ENCODE data around the gene NXN. TPM values are rescaled to one million over a fixed set of nuclear protein-coding genes. Genes with fewer than 3 reads are reported as not detected.

The NXN gene
- total and polyA plus RNA-seq, 2 experiments from 2014 or later: 8.0 to 41.9 TPM

DNA sequence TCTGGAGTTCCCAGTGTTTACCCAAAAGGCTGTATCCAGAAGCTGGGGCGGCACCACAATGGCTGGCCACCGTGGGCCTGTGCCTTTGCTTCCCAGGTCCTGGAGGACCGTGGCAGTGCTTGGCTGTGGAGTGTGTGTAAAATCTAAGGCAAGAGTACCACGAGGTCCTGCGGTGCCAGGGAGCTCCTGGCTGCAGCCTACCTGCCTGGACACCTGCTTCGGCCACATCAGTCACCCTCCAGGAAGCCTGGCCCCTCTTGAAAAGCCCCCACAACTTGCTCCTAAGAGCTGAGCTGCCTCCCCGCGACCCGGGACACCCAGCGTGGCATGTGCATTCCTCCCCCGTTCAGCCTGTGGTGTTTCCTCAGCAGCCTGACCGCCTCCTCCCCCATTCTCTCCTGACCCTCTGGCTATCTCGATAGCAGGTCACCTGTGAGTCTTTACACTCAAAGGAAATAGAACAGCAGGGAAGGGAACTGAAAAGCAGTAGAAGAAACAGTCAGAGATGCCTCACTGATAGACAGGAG lies 25.3 kb upstream of the NXN start:
- no peak overlapping the region for H3K27ac ChIP-seq
- TF ChIP-seq EZH2phosphoT487 (IDR thresholded peaks at IDR 0.05; ENCODE audit: insufficient read depth, low read depth) (no peak), EZH2 (IDR thresholded peaks at IDR 0.05; ENCODE audit: insufficient read depth, poor library complexity, severe bottlenecking) (no peak)
- H3K4me2 ChIP-seq (ENCODE audit: unreplicated experiment): no peak overlapping the region
- DNase-seq: no peak
- H3K4me3 ChIP-seq: no peak overlapping the region
- H3K36me3 ChIP-seq (ENCODE audit: low read depth): peaks cover 12% of the 10 kb centered on the region; the same call in 1 of the 2 replicates
- whole genome bisulfite sequencing, 2 experiments (ENCODE audit: low coverage in 1 of 2, low lambda C conversion rate in 2 of 2, missing lambda C conversion rate in 2 of 2): 93% methylated on average over 9 to 13 of the region's 13 CpGs
- H3F3A ChIP-seq (ENCODE audit: insufficient read depth): peaks cover 32% of the 10 kb centered on the region
- H3K4me1 ChIP-seq (ENCODE audit: insufficient read depth): peaks cover 28% of the 10 kb centered on the region
- no peak overlapping the region for H2AFZ ChIP-seq
- H3K27me3 ChIP-seq (replicated peaks; ENCODE audit: insufficient read depth): no peaks in the 10 kb centered on the region
- in situ Hi-C loops (cut with MboI): no loop called here
- no peaks in the 10 kb centered on the region; the same call in 1 of the 2 replicates for H4K20me1 ChIP-seq (ENCODE audit: insufficient read depth)
- H3K9ac ChIP-seq: no peak overlapping the region
- H3K9me3 ChIP-seq (ENCODE audit: low read depth): no peaks in the 10 kb centered on the region
- H3K9me2 ChIP-seq (ENCODE audit: insufficient read depth): no peaks in the 10 kb centered on the region
- H3K79me2 ChIP-seq (ENCODE audit: insufficient read depth): peaks cover 10% of the 10 kb centered on the region

DNA sequence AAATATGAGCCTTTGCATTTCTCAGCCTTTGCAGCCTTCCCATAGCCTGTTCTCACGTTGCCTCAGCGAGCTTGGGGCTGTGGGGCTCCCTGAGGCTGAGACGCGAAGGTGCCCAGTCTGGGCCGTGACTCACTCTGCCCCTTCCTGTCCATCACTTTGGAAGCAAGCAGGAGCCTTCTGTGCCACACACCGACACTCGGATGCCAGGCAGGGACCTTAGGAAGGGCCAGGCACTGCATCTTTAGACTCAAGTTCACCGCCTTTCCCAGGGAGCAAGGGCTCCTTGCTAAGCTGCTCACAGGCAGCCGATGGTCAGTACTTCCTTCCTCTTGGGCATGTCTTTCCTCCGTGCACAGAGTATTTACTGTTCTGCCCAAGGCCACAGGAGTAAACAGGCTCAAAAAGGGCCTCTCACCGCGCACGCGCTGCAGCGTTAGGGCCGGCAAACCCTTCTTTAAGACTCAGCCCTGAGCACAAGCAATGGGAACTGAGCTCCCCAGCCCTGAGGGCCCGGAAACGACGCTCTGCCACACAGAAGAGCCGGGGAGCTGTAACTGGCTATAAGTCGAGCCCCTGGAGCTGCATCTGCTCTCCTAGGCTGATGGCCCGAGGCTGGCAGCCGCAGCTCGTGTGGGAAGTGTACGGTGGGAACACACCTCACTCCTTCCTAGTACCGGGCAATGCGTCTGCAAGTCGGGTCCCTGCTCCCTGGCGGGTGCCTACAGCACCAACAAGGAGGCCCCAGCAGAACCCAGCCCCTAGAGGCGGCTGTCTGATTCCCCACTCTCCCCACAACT lies 24.6 kb upstream of the NXN start:
- Histone ChIP-seq H3K9ac (no peak overlapping the region), H3K27ac (no peak overlapping the region), H3K4me3 (no peak overlapping the region), H3K4me1 (ENCODE audit: insufficient read depth) (peaks cover 28% of the 10 kb centered on the region), H2AFZ (no peak overlapping the region), H4K20me1 (ENCODE audit: insufficient read depth) (no peaks in the 10 kb centered on the region; the same call in 1 of the 2 replicates), H3K9me2 (ENCODE audit: insufficient read depth) (no peaks in the 10 kb centered on the region), H3K4me2 (ENCODE audit: unreplicated experiment) (no peak overlapping the region), H3F3A (ENCODE audit: insufficient read depth) (peaks cover 37% of the 10 kb centered on the region), H3K27me3 (replicated peaks; ENCODE audit: insufficient read depth) (no peaks in the 10 kb centered on the region), H3K79me2 (ENCODE audit: insufficient read depth) (peaks cover 16% of the 10 kb centered on the region), H3K9me3 (ENCODE audit: low read depth) (no peaks in the 10 kb centered on the region), H3K36me3 (ENCODE audit: low read depth) (peaks cover 17% of the 10 kb centered on the region; the same call in 1 of the 2 replicates)
- no peak for DNase-seq
- TF ChIP-seq EZH2phosphoT487 (IDR thresholded peaks at IDR 0.05; ENCODE audit: insufficient read depth, low read depth): no peak
- TF ChIP-seq EZH2 (IDR thresholded peaks at IDR 0.05; ENCODE audit: insufficient read depth, poor library complexity, severe bottlenecking): no peak
- in situ Hi-C loops (cut with MboI): no loop called here
- WGBS, 2 experiments (ENCODE audit: low coverage in 1 of 2, low lambda C conversion rate in 2 of 2, missing lambda C conversion rate in 2 of 2): 87 to 91% methylated on average over 30 of the region's 30 CpGs

DNA sequence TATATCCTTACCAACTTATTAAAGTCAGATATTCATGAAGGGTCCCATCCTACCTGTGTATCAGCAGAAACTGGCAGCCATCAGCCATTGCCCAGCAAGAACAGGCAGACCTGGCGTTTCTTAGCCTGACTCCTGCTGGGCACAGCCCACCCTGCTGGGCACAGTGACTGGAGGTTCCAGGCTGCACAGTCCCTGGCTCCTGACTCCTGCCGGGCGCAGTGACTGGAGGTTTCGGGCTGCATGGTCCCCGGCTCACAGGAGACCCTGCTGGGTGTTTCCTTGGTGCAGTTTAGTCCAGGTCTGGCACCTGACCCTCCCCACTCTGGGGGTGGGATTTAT lies 24.0 kb upstream of the NXN start:
- Histone ChIP-seq H3K4me1 (ENCODE audit: insufficient read depth) (peaks cover 32% of the 10 kb centered on the region), H3K27ac (no peak overlapping the region; the same call in 1 of the 2 replicates), H3K4me2 (ENCODE audit: unreplicated experiment) (no peak overlapping the region), H3F3A (ENCODE audit: insufficient read depth) (peaks cover 41% of the 10 kb centered on the region), H4K20me1 (ENCODE audit: insufficient read depth) (no peaks in the 10 kb centered on the region; the same call in 1 of the 2 replicates), H3K27me3 (replicated peaks; ENCODE audit: insufficient read depth) (no peaks in the 10 kb centered on the region), H3K9ac (no peak overlapping the region), H3K79me2 (ENCODE audit: insufficient read depth) (peaks cover 21% of the 10 kb centered on the region), H3K9me3 (ENCODE audit: low read depth) (no peaks in the 10 kb centered on the region), H3K9me2 (ENCODE audit: insufficient read depth) (no peaks in the 10 kb centered on the region), H3K4me3 (no peak overlapping the region), H2AFZ (no peak overlapping the region), H3K36me3 (ENCODE audit: low read depth) (peaks cover 17% of the 10 kb centered on the region; the same call in 1 of the 2 replicates)
- DNase-seq: no peak
- TF ChIP-seq EZH2 (IDR thresholded peaks at IDR 0.05; ENCODE audit: insufficient read depth, poor library complexity, severe bottlenecking): no peak
- TF ChIP-seq EZH2phosphoT487 (IDR thresholded peaks at IDR 0.05; ENCODE audit: insufficient read depth, low read depth): no peak
- WGBS, 2 experiments (ENCODE audit: low coverage in 1 of 2, low lambda C conversion rate in 2 of 2, missing lambda C conversion rate in 2 of 2): 97 to 99% methylated on average over 5 of the region's 5 CpGs
- in situ Hi-C loops (cut with MboI): no loop called here

DNA sequence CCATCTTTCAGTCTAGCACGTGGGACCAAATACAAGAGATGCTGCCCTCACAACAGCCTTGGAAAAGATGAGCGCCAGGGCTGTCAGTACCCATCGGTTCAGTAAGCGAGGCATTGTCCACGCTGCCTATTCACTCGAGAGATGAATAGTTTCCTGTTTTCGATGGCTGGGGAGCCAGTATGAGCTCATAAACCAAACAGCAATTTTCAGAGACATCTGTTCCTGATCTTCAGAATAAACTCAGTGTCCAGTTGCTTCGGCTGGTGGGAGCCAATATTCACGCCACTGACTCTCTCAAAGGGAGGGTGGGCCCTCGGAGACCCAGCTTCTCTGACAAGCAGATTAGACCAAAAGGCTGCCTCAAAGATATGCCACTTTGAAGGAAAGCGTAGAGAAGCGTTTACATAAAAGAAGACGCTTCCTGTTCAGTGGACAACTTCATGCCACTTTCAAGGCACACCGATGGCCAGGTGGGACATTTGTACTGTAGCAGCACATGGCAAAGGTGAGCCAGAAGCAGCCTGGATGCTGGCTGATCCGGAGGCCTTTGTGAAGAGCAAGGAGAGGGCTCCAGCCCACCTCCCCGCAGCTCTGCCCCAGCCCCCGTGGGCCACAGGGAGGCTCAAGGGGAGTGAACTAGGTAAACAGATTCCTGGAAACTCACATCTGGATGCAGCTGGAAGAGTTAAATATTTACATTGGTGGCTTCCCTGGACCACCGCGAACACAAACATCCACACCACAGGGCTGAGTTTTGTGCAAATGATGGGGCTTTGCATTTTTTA lies 23.4 kb upstream of the NXN start:
- WGBS, 2 experiments (ENCODE audit: low coverage in 1 of 2, low lambda C conversion rate in 2 of 2, missing lambda C conversion rate in 2 of 2): 46 to 49% methylated on average over 19 of the region's 19 CpGs
- DNase-seq: peak; percentile 84
- Histone ChIP-seq H3K9me3 (ENCODE audit: low read depth) (no peaks in the 10 kb centered on the region), H3F3A (ENCODE audit: insufficient read depth) (peaks cover 44% of the 10 kb centered on the region), H3K4me1 (ENCODE audit: insufficient read depth) (peaks cover 38% of the 10 kb centered on the region), H3K9me2 (ENCODE audit: insufficient read depth) (no peaks in the 10 kb centered on the region), H4K20me1 (ENCODE audit: insufficient read depth) (no peaks in the 10 kb centered on the region; the same call in 1 of the 2 replicates), H3K36me3 (ENCODE audit: low read depth) (peaks cover 17% of the 10 kb centered on the region; the same call in 1 of the 2 replicates), H3K79me2 (ENCODE audit: insufficient read depth) (peaks cover 27% of the 10 kb centered on the region), H3K4me2 (ENCODE audit: unreplicated experiment) (peak overlapping the region; percentile 46), H3K4me3 (no peak overlapping the region), H3K27ac (peak overlapping the region; percentile 70), H3K9ac (peak overlapping the region; percentile 44; the same call in 1 of the 2 replicates), H3K27me3 (replicated peaks; ENCODE audit: insufficient read depth) (no peaks in the 10 kb centered on the region), H2AFZ (no peak overlapping the region)
- TF ChIP-seq EZH2 (IDR thresholded peaks at IDR 0.05; ENCODE audit: insufficient read depth, poor library complexity, severe bottlenecking) (no peak), EZH2phosphoT487 (IDR thresholded peaks at IDR 0.05; ENCODE audit: insufficient read depth, low read depth) (no peak)
- in situ Hi-C loops (cut with MboI): no loop called here

Data from GM23248 (cell line).